Measurements from ENCODE around the gene TMEM94.
"Not testable (repeated sequence)": the region's sequence is repeated elsewhere in the genome, so short reads cannot be mapped to it uniquely, and the experiment has no call there.

- TF ChIP-seq CTCF, POLR2A (IDR thresholded peaks at IDR 0.05): not testable (repeated sequence)
Measured at GRCh38 chr17:75437404-75437803, 19.0 kb upstream of the TMEM94 start.
